GM18502 (cell line): ENCODE data around the gene GRK5.

Experiments used
- ATAC-seq: cut with Tn5 transposase; IDR thresholded peaks from one replicate; pipeline ENCODE4 v1.9.1; 2021; ENCODE audit warnings: mild to moderate bottlenecking; ENCODE audit not compliant: unreplicated experiment, poor library complexity

The GRK5 gene

DNA sequence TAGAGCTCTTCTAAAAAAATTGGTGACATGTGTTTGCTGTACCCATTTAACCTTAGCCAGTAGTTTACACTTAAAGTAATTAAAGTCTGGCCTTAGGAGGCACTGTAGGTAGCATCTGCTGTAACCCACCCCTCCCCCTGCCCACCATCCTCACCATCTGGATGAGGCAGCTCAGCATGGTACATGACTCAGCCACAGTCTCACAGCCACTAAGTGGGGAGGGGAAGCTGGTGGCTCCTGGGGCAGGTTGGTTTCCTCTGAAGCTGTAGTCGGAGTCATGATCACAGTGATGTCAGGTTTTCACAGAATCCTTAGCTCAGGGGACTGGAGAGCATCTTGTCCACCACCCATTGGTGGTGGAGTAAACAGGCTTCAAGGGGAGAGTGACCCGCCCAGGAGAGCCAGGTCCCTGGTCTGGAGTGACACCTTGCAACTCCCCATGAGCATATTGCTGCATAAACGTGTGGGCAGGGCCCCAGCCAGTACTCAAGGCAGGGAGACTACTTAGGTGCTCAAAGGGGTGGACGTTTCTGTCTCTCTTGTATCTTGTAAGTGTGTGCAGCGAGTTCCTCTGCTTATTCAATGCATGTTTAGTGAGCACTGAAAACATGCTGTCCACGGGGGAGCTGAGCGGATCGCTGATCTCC is 125.9 kb downstream of the GRK5 start:
- ATAC-seq: no peak

DNA sequence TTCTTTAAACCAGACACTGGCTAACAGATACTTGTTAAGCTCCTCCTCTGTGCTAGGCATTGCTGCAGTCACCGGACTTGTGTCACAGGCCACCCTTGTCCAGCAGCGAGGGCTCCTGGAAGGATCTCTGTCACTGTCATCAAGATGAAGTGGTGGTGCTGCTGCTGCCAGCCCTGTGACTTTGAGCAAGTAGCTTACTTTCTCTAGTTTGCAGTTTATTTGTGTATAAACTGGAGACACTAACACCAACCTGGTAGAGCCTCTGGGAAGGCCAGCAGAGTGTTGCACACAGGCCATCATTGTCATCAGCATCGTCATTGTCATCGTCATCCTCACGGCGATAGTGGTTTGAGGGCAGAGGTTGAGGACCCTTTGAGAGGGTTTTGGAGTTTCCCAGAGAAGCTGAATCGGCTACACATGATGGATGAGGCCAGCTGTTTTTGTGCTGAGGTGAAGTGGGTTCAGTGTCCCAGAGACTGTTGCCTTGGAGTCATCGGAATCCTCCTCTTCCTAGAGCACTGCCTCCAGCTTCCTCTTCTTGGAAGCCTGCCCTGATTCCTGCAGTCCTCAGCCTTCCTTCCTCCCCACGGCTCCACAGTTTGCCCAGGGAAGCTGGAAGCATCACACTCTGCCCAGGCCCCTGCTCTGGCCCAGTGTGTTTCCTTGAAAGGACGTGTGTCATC is 128.4 kb downstream of the GRK5 start:
- ATAC-seq: no peak

DNA sequence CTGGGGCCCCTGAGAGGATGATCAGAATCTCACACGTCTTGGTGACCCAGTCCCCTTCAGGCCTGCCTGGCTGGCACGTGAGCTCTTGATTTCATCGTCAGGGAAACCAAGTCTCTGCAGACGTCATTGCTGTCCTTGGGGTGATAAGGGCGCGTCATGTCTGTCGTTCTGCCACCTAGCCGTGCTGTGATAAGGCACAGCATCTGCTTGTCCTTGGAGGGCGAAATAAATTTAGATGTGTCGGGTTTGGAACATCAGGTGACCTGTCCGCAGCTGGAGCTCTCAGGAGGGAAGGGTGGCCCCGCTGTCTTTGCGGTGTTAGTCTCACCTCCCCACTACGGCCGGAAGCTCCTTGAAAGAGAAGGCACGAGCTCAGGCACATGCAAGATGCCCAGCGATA is 129.2 kb downstream of the GRK5 start:
- ATAC-seq: no peak

DNA sequence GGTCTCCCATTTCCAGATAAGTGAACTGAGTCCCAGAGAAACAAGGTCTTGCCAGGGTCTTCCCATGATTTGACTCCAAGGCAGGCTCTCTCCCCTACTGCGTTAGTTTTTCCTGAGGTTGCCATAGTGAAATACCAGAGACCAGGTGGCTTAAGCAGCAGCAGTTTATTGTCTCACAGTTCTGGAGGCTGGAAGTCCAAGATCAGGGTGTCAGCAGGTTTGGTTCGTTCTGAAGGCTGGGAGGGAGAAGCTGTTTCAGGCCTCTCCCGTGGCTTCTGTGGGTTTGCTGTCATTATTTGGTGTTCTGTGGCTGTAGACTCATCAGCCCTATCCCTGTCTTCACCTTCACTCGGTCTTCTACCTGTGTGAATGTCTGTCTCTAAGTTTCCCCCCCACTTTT is 129.9 kb downstream of the GRK5 start:
- no peak for ATAC-seq

DNA sequence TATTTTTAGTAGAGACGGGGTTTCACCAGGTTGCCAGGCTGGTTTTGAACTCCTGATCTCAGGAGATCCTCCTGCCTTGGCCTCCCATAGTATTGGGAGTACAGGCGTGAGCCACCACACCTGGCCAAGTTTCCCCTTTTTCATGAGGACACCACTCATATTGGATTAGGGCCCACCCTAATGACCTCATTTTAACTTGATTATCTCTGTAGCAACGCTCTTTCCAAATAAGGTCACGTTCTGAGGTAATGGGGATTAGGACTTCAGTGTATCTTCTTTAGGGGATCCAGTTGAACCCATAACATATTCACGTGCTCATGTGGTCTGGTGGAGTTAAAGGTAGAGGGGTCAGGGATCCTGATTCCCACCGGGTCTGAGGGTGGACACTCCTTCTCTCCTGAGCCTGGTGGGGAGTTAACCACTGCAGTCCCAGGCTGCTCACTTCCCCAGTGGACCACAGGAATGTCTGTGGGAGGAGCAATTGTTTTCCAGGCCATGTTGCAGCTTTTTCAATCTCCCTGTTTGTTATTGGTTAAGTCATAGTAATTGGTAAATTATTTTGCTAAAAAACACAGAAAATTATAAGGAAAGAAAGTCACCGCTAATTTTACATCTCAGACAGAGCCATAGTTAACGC is 130.5 kb downstream of the GRK5 start:
- ATAC-seq: no peak

DNA sequence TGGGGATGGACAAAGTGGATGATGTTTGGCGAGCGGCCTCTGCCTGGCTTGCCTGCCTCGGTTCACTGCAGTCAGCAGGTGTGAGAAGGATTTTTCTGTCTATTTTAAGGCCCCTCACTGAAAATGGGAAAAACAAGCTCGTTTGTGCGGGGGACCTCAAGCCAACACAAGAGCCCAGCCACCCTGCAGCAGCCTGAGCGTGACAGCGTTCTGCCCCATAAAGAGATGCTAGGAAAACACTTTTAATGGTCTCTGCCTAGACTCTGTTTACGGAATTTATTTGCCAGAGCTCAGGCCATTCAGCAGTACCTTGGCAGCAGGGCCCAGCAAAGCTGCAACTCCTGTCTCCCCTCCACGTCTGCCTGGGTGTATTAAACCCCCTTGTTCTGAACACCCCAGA is 131.7 kb downstream of the GRK5 start:
- ATAC-seq: no peak

DNA sequence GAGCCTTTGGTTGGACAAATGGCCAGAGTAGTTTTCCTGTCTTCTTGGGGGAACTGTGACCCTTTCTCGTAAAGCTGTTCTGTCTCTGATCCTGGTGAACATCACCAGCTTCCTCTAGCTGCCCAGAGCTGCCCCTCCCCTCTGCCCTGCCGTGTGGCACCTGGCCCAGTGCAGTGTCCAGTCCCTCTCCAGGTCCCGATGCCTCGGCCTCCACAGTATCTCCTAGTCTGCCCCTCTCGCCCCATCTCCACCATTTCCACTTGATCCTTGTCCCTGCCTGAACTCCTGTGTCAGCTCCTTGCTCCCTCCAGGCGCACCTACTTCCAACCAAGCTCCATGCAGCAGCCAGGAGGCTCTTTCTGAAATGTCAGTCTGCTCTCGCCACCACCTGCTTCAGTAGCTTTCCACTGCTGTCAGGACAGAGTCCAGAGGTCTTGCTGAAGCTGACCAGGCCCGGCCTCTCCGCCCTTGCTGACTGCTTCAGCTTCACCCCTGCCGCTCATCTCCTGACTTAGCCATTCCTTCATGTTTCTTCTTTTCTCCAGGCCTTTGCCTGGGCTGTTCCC is 133.6 kb downstream of the GRK5 start:
- no peak for ATAC-seq

DNA sequence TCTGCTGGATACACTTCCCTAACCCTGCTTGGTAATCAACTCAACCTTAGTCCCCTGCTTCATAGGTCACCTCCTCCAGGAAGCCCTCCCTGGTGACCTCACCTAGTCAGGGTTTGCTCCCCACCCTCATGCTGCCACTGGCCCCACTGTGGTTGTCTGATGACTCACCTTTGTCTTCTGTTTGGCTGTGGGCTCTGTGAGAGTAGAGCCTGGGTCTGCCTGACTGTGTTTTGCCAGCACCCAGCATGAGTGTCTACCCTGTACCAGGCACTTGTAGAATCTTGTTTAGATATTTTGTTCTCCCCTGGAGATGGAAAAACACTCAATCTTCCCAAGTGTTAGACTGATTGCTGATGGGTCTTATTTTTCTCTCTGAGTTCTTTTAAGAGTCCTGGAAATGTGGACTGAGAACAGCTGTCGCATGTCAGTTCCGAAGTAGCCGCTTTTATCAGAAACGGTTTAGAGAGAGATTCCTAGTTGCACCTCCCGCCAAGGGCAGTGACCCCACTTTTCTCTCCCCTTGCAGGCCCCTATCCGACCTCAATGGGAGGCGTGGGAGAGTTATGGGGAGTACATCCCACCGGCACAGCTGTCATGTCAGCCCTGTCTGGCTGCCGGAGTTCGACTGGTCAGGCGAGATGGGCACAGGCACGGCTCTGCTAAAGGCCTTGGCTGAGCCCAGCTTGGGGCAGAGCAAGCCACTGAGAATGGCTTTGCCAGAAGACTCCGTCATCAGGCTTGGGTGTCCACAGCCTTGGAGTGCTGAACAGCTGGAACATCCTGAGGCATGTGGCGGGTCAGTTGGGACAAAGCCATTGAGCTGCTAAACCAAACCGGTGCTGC is 134.3 kb downstream of the GRK5 start:
- ATAC-seq: peak; percentile 53

DNA sequence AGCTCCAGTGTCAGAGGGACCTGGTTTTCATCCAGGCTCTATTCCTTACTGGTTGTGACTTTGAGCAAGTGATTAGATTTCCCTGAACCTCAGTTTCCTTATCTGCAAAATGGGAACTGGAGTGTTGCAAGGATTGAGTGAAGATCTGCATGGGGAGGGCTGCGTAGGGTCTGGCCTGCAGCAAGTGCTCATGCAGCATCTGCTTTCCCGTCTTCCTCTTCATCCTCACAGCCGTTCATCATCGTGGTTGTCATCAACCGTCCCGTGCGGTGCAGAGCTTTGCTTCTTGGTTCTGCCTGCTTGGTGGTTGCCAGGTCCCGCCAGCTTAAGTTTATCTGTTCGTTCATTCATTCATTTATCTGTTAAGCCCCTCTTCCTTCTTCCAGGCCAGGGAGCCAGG is 135.0 kb downstream of the GRK5 start:
- ATAC-seq: no peak

DNA sequence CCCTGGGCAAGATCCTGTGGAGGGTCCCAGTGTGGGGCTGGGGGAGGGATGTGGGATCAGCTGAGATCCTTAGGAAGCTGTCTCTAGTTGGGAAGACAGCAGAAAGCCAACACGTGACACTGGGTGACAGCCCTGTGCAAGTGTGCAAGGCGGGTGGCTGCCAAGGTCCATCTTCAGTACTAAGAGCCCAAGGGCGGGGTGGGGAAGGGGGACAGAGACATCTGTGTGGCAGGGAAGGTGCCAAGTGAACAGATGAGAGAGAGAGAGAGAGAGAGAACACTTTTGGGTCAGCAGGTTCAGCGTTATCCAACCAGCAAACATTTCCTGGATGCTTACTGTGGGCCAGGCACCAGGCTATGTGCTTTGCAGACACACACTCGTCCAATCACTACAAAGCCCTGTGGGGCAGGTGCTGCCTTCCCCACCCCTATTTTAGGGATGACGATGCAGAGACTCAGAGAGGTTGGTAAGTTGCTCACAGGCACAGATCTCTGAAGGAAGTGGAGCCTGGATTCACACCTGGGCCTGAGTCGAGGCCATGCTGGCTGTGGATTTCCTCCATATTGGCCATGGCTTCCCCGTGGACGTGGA is 135.7 kb downstream of the GRK5 start:
- ATAC-seq: no peak

DNA sequence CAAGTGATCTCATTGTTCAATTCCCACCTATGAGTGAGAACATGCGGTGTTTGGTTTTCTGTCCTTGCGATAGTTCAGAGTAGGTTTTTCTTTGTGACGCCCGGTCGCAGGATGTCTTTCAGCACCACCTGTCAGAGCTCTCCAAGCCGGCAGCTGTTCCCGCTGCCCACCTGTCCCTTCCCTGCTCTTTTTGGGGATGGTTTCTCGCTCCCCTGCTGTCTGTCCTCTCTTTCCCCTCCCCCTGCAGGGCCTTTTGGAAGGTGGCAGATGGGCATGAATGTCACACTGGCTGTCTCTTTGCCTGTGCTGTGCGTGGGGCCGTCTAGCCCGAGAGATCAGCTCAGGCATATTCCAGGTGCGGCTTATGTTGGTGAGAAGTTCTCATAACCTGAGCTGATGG is 137.0 kb downstream of the GRK5 start:
- ATAC-seq: no peak

DNA sequence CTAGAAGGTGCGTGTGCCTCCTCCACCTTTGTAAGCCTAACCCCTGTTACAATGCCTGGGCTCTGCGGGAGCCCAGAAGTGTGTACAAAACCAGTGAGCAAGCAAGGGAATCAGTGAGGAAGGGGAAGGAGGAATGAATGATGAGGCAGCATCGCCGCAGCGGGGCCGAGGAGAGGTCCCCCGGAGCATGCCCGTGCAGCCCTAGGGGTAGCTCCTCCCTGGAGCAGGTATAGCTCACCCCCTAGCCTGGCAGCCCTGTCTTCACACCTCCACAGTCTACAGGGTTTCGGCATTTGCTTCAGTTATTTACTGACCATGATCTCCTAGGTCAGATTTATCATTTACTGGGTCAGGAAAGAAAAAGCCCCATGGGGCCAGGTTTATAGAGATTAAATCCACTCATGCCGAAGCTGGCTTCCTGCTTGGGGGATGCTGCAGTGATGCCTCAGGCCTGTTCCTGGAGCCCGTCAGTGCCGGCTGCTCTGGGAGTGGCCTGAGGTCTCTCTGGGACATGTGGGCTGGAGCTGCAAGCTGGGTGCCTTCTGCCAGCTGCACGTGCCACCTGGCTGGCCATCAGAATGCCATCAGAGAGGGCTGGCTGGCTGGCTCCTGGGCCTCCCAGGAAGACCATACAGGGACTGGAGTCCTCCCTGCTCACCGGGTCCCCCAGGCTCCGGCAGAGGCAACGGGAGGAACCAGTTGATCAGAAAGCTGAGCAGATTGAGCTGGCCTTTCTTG is 138.9 kb downstream of the GRK5 start:
- ATAC-seq: no peak

DNA sequence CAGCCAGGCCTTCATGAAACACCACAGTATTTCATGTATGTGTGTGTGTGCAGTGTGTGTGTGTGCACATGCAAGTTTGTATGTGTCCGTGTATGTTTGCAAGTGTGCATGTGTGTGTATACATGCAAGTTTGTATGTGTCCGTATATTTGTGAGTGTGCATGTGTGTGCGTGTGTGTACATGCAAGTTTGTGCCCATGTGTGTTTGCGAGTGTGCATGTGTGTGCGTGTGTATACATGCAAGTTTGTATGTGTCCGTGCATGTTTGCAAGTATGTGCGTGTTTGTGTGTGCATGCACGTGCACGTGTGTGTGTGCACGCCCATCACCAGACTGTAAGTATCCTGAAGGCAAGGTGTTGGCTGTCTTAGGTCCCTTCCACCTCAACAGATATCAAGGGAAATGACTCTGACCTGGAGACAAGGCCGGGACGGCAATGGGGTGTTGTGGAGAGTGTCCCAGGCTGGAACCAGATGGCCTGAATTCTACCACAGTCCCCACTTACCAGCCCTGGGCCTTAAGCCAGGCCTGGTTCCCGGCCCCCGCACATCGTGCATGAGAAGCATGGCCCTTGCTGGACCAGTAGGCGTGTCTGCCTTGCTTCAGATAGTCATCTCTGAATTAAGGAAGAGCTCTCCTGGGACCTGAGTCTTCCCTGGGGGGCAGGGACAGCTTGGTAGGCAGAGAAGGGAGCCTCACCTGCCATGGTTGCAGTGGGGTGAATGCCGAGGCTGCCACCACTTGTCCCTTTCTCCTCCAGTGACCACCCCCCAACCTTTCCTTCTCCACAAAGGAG is 140.0 kb downstream of the GRK5 start:
- ATAC-seq: no peak

DNA sequence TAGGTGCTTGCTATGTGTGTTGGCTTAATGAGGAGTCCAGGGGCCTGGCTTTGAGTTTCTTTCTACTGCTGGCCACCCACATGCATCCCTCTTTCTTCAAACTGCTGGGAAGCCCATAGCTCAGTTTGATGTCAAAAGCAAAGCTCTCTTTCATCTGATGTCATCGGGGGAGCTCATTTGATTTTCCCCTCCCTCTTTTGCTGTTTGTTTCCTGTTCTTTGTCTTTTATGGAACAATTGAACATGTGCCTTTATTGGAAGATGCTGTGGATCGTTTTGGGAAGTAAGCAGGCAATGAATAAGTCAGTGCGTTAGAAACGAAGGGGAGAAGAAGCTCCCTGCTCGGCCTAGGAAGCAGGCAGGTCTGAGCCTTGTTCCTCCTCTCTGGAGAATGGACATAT is 140.7 kb downstream of the GRK5 start:
- no peak for ATAC-seq

DNA sequence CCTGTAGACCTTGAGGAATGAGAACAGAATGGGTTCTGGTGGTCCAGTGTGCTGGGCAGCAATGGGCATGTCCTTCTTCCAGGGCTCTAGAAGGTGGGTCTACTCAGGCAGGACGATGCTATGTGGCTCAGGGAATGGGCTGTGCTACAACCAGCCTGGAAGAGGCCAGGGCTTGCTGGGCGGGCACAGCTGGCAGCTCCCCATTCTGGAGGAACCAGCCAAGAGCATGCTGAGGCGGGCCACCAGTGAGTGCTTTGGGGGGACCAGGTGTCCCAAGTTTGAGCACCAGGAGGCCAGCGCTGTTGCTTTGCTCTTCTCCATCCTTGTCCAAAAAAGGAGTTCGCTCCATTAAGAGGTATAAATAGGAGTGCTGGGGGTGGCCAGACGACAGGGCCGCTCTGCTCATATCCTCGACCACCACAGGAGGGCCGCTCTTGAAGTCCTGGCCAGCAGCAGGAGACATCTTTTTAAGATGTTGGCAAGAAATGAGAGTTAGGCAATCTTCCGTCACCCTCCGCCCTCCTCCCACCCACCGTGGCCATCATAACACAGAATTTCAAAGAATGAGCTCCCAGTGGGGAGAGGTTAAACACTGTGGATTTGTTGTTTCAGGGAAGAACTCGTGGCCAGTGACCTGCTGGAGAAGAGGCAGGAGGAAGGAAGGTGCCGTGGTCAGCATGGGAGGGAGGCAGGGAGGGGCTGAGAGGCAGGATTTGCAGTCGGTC is 141.3 kb downstream of the GRK5 start:
- no peak for ATAC-seq

DNA sequence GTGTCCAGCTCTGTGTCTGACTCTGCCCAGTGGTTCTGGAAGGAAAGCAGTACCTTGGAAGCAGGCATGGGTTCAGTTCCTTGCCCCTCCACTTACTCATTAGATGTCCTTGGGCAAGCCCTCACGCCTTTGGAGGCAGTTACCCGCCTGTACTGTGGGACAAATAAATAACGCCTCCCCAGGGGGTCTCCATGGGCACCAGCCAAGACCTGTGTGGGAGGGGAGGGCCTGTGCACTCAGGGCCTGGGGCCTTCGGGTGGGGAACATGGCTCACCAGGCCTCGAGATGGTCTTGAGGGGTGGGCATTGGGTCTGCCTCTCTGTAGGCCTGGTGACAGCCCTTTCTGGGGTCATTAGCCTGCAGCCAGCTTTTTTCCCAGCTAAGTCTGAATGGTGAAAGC is 142.0 kb downstream of the GRK5 start:
- no peak for ATAC-seq

DNA sequence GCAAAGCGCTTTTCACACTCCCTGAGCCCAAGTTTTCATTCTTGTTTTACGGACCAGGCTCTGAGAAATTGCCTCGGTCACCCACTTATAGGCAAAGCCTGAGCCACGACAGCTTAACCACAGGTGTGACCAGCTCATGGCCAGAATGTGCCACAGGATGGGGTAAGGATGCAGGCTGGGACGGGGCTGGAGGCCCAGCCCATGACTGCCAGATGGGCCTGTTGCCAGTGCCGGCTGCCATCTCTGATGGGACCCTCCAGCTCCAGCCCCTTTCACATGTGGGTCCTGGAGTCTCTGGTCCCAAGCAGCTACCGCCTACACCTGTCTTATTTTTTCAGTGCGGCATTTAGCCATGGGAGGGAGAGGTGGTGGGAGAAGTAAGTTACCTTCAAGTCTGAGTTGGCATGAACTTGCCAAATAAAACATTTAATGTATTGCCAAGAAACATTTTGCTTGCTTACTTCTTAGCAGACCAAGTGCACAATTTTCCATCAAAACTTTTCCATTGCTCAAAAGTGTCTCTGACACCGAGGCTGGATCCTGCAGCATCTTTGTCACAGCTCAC is 142.6 kb downstream of the GRK5 start:
- no peak for ATAC-seq
